GM12878 (cell line): ENCODE results near the gene SNW1. TPM values are rescaled to one million over a fixed set of nuclear protein-coding genes. Genes with fewer than 3 reads are reported as not detected.

ENCODE experiments used
- ATAC-seq: fragments of 200-7000 bp; cut with Tn5 transposase; 3 replicates; pipeline ENCODE4 v1.9.1; 2020; ENCODE audit warnings: mild to moderate bottlenecking, moderate library complexity
- BruUV-seq: library from RNA; stranded (reverse); fragments of 400-500 nt; replicated peaks from 2 replicates; lab custom pipeline; 2021; lab: Mats Ljungman, UMichigan
- CTCF ChIA-PET: fragments of 300-600 bp; sonication (Branson Sonifier 250); formaldehyde crosslinking; extraction: SDS; loops from one replicate; lab custom pipeline; 2021; ENCODE audit warnings: inconsistent platforms; lab: Yijun Ruan, JAX
- POLR2A ChIA-PET: fragments of 350-600 bp; formaldehyde crosslinking; extraction: SDS; loops from one replicate; lab custom pipeline; 2021; ENCODE audit warnings: inconsistent platforms; lab: Charles Lee
- RAD21 ChIA-PET: fragments of 300-600 bp; sonication (Branson Sonifier 250); formaldehyde crosslinking; loops from one replicate; lab custom pipeline; 2023; ENCODE audit warnings: antibody characterized with exemption; ENCODE audit not compliant: unreplicated experiment; lab: Charles Lee
- SMC1A ChIA-PET: fragments of 300-600 bp; sonication (Branson Sonifier 250); formaldehyde crosslinking; loops from one replicate; lab custom pipeline; 2023; ENCODE audit not compliant: unreplicated experiment, uncharacterized antibody; lab: Charles Lee
- DNase-seq: peaks from one replicate; pipeline ENCODE4 v3.0.0-alpha.2; 2011; ENCODE audit warnings: low read depth, low spot score
- FAIRE-seq: peaks from 3 replicates; lab custom pipeline; 2011; peaks lifted over from hg19 to GRCh38; lab: Jason Lieb, UNC
- H2AFZ ChIP-seq: 2 replicates; pipeline ENCODE4 v1.6.0; 2011; ENCODE audit warnings: low read depth, low read length, control low read depth; ENCODE audit not compliant: control insufficient read depth
- H3K27ac ChIP-seq: 2 replicates; pipeline ENCODE4 v1.5.1; 2011; ENCODE audit warnings: control low read depth; ENCODE audit not compliant: control insufficient read depth, insufficient read depth
- H3K27me3 ChIP-seq, 2 experiments: replicated peaks in 1 of 2; 2 replicates each; pipeline versions ENCODE4 v1.6.0 to v1.6.1; 2011; ENCODE audit warnings: low read length in 1 of 2; ENCODE audit not compliant: control insufficient read depth in 2 of 2, insufficient read depth in 2 of 2
- H3K36me3 ChIP-seq, 2 experiments: 2 replicates each; pipeline ENCODE4 v1.5.1; 2011; ENCODE audit warnings: low read length in 1 of 2; ENCODE audit not compliant: control insufficient read depth in 2 of 2, insufficient read depth in 2 of 2
- H3K4me1 ChIP-seq: 2 replicates; pipeline ENCODE4 v1.6.1; 2011; ENCODE audit warnings: mild to moderate bottlenecking, low read length, moderate library complexity, mixed read lengths; ENCODE audit not compliant: control insufficient read depth, insufficient read depth
- H3K4me2 ChIP-seq: 2 replicates; pipeline ENCODE4 v1.6.0; 2011; ENCODE audit warnings: control low read depth; ENCODE audit not compliant: control insufficient read depth, insufficient read depth
- H3K4me3 ChIP-seq: fragments of 200-600 bp; sonication (generic); 2 replicates; pipeline ENCODE4 v1.5.1; 2016
- H3K79me2 ChIP-seq: 2 replicates; pipeline ENCODE4 v1.6.0; 2011; ENCODE audit warnings: low read length; ENCODE audit not compliant: control insufficient read depth, insufficient read depth
- H3K9ac ChIP-seq: 2 replicates; pipeline ENCODE4 v1.8.0; 2011; ENCODE audit warnings: low read length, control low read depth, mixed read lengths; ENCODE audit not compliant: control insufficient read depth, insufficient read depth
- H3K9me3 ChIP-seq: replicated peaks from 3 replicates; pipeline ENCODE4 v1.5.1; 2011; ENCODE audit warnings: mild to moderate bottlenecking, low read length; ENCODE audit not compliant: control insufficient read depth, insufficient read depth
- H4K20me1 ChIP-seq: 2 replicates; pipeline ENCODE4 v1.6.0; 2011; ENCODE audit not compliant: control insufficient read depth, insufficient read depth
- BCLAF1 ChIP-seq: fragments of 450-650 bp; IDR thresholded peaks from 2 replicates; pipeline ENCODE4 v1.6.1; 2017; ENCODE audit warnings: antibody characterized with exemption, mild to moderate bottlenecking, moderate library complexity
- CEBPB ChIP-seq, 2 experiments: fragments of 150-350 bp in 1 of 2; IDR thresholded peaks; 2 replicates each; pipeline ENCODE4 v1.6.1; 2012 to 2014; ENCODE audit warnings: low read depth in 2 of 2, low read length in 2 of 2, borderline replicate concordance in 1 of 2, inconsistent platforms in 1 of 2
- CHD1 ChIP-seq: IDR thresholded peaks from 2 replicates; pipeline ENCODE4 v1.6.1; 2012; ENCODE audit warnings: low read depth, low read length, improper control_type of control experiment
- MEF2A ChIP-seq: IDR thresholded peaks from 2 replicates; pipeline ENCODE4 v1.6.1; 2011; ENCODE audit warnings: low read depth, mild to moderate bottlenecking, low read length, moderate library complexity; ENCODE audit not compliant: insufficient read depth
- MXI1 ChIP-seq: fragments of 150-350 bp; IDR thresholded peaks from 2 replicates; pipeline ENCODE4 v1.6.1; 2011; ENCODE audit warnings: low read depth, mild to moderate bottlenecking, inconsistent platforms, low read length, improper control_type of control experiment
- MYB ChIP-seq: fragments of 150-350 bp; IDR thresholded peaks from 2 replicates; pipeline ENCODE4 v1.6.1; 2014; ENCODE audit warnings: mild to moderate bottlenecking, low read depth, low read length, borderline replicate concordance
- MYC ChIP-seq: IDR thresholded peaks from 2 replicates; pipeline ENCODE4 v1.6.1; 2011; ENCODE audit warnings: mild to moderate bottlenecking, low read length, moderate library complexity, inconsistent platforms; ENCODE audit not compliant: insufficient read depth, insufficient replicate concordance, insufficient read length, severe bottlenecking
- NRF1 ChIP-seq: conservative IDR thresholded peaks from 2 replicates; pipeline ENCODE4 v1.6.1; 2011; ENCODE audit warnings: mild to moderate bottlenecking, low read depth, low read length, improper control_type of control experiment
- RAD51 ChIP-seq: fragments of 450-650 bp; IDR thresholded peaks from 2 replicates; pipeline ENCODE4 v1.6.1; 2016; ENCODE audit warnings: moderate library complexity, mild to moderate bottlenecking, inconsistent platforms
- SPI1 ChIP-seq: IDR thresholded peaks from 2 replicates; pipeline ENCODE4 v1.6.1; 2011; ENCODE audit warnings: low read depth, mild to moderate bottlenecking, low read length, moderate library complexity, borderline replicate concordance; ENCODE audit not compliant: insufficient read depth
- WGBS: methylation state at CpG from one replicate; pipeline ENCODE4 v1.1.6; 2016; ENCODE audit warnings: low lambda C conversion rate; ENCODE audit not compliant: insufficient replicate concordance, insufficient coverage; ENCODE audit errors: missing lambda C conversion rate; 5-methylcytosine and 5-hydroxymethylcytosine counted together
- in situ Hi-C: fragments of 300-500 bp; cut with MboI; formaldehyde crosslinking; loops from 9 replicates; pipeline ENCODE4 v1.14.3; 2018; ENCODE audit warnings: mixed read lengths
- intact Hi-C: fragments of 100-400 bp; cut with micrococcal nuclease; formaldehyde crosslinking; loops from one replicate; pipeline ENCODE4 v1.14.2; 2022; ENCODE audit not compliant: unreplicated experiment
- polyA plus RNA-seq, 11 experiments: library from polyadenylated mRNA; depleted of rRNA in 4 of 11; unstranded in 6 of 11; stranded (reverse) in 5 of 11; fragments of >200 nt; fragmentation: Nextera tagmentation in 4 of 11; fragmentation: Illumina TruSeq in 1 of 11; extraction: Ambion mirVana in 4 of 11; extraction: Trizol in 1 of 11; gene quantifications; 1 replicate in 1 of 11; 2 replicates in 10 of 11; pipeline versions ENCODE4 v1.2.1 to v1.2.3, GENCODE V29; 2011 to 2016; ENCODE audit warnings: inconsistent platforms in 2 of 11, missing spikeins in 2 of 11, low read depth in 1 of 11
- total RNA-seq, 4 experiments: library from RNA; depleted of rRNA in 3 of 4; stranded (reverse); fragments of >200 nt in 3 of 4; fragmentation: Illumina TruSeq in 1 of 4; extraction: Trizol in 1 of 4; gene quantifications; 2 replicates each; pipeline versions ENCODE4 v1.2.1 to v1.2.3, GENCODE V29; 2013 to 2021
- TF ChIP-seq, protein P1 (sequence below): fragments of 450-650 bp; IDR thresholded peaks from 2 replicates; pipeline ENCODE4 v1.6.1; 2016; ENCODE audit warnings: mild to moderate bottlenecking

The SNW1 gene
- total and polyA plus RNA-seq, 10 of the 15 experiments (the other 5 are each of a cell fraction or from before 2014, with no cell fraction given) = 56.6 to 109 (median 75.7) TPM

GRCh38 chr14:77808250-77808649 is 47.3 kb upstream of the SNW1 start:
- no peak overlapping the region for H3K4me3 ChIP-seq
- FAIRE-seq = no peak
- H2AFZ ChIP-seq = no peak overlapping the region
- intact Hi-C loops = no loop called here
- H3K4me1 ChIP-seq = peaks cover 5% of the 10 kb centered on the region; the same call in 1 of the 2 replicates
- no peak for DNase-seq
- ChIA-PET RAD21 (no interaction called here), CTCF (no interaction called here), POLR2A (no interaction called here)
- WGBS = 100% methylated on average over 3 of the region's 3 CpGs
- in situ Hi-C loops = no loop called here
- no peaks in the 10 kb centered on the region for H3K27me3 ChIP-seq
- H3K36me3 ChIP-seq = no peaks in the 10 kb centered on the region
- H3K27ac ChIP-seq = no peak overlapping the region
- H4K20me1 ChIP-seq = no peaks in the 10 kb centered on the region
- no peak overlapping the region for H3K9ac ChIP-seq
- H3K4me2 ChIP-seq = no peak overlapping the region
- no peak for TF ChIP-seq MYB
- no peak for TF ChIP-seq MXI1
- no peak for TF ChIP-seq MEF2A
- no peak for TF ChIP-seq CEBPB (IDR thresholded peaks at IDR 0.05; ENCODE audit: borderline replicate concordance in 1 of 2, low read depth in 2 of 2, low read length in 2 of 2)
- TF ChIP-seq SPI1 = peak; percentile 84
- TF ChIP-seq, all 136 proteins: peak for 1
- H3K9me3 ChIP-seq = no peaks in the 10 kb centered on the region
- no TSS peak for BruUV-seq
- no peaks in the 10 kb centered on the region for H3K79me2 ChIP-seq
- peak; percentile 44 for ATAC-seq
- SMC1A ChIA-PET = no interaction called here

GRCh38 chr14:77805706-77806105 is 44.8 kb upstream of the SNW1 start:
- no TSS peak for BruUV-seq
- ATAC-seq (no peak), FAIRE-seq (no peak), DNase-seq (no peak)
- POLR2A ChIA-PET = interaction anchor here (0.7 kb wide), 1 partner anchor 216 kb away, joined by 6 read pairs; no protein-coding TSS in a partner anchor
- SMC1A ChIA-PET = no interaction called here
- intact Hi-C loops (no loop called here), in situ Hi-C loops (no loop called here)
- CTCF ChIA-PET = no interaction called here
- 74% methylated on average over 5 of the region's 6 CpGs for WGBS
- Histone ChIP-seq H3K4me1 (no peaks in the 10 kb centered on the region), H3K27me3 (no peaks in the 10 kb centered on the region), H2AFZ (no peak overlapping the region), H3K4me2 (no peak overlapping the region), H4K20me1 (no peaks in the 10 kb centered on the region), H3K4me3 (no peak overlapping the region), H3K36me3 (no peaks in the 10 kb centered on the region), H3K9ac (no peak overlapping the region), H3K79me2 (no peaks in the 10 kb centered on the region), H3K27ac (no peak overlapping the region), H3K9me3 (no peaks in the 10 kb centered on the region)
- TF ChIP-seq CHD1 (no peak), NRF1 (no peak), MEF2A (no peak), RAD51 (no peak), MYC (no peak), BCLAF1 (no peak)
- TF ChIP-seq, protein P1, sequence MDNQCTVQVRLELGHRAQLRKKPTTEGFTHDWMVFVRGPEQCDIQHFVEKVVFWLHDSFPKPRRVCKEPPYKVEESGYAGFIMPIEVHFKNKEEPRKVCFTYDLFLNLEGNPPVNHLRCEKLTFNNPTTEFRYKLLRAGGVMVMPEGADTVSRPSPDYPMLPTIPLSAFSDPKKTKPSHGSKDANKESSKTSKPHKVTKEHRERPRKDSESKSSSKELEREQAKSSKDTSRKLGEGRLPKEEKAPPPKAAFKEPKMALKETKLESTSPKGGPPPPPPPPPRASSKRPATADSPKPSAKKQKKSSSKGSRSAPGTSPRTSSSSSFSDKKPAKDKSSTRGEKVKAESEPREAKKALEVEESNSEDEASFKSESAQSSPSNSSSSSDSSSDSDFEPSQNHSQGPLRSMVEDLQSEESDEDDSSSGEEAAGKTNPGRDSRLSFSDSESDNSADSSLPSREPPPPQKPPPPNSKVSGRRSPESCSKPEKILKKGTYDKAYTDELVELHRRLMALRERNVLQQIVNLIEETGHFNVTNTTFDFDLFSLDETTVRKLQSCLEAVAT = no peak
- RAD21 ChIA-PET = no interaction called here
